Stimulated activated CD8-positive, alpha-beta memory T cell treated with anti-CD3 and anti-CD28 coated beads, Interleukin-7, amount 100 ng/mL, for 24 hours (primary cell): ENCODE data around the gene PUM2.
"Not testable (repeated sequence)": the region's sequence is repeated elsewhere in the genome, so short reads cannot be mapped to it uniquely, and the experiment has no call there.

ENCODE experiments used
- DNase-seq: peaks from one replicate; pipeline ENCODE4 v3.0.0-alpha.2; 2020; ENCODE audit warnings: low read depth

PUM2 gene

GRCh38 chr2:20292984-20293383 lies 57.7 kb downstream of the PUM2 start:
- no peak for DNase-seq

DNA sequence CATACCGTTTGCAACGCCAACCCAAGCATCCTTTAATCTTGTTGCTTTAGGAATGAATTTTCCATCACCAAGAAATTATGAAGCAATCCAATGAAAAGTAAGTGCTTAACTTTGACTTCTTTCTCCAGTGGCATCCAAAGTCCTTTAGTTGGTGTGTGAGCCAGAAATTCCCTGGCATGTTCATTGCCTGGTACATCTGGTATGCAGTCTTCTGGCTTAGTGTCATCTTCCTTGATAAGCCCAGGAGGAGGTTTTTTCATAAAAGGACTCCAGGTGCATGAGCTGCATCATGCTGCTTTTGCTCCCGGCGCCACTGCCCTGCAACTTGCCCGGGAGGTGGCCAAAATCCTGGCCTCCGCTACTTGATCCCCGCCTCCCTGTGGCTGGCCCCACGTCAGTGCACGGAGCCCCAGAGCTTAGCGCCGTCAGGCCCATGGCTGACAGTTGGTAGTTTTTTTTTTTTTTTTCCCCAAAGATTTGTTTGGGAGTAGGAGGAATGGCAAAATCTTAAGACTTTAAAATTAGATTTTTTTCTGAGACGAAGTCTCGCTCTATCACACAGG lies 58.7 kb downstream of the PUM2 start:
- no peak for DNase-seq

- DNase-seq: no peak
These were observed 59.5 kb downstream of the PUM2 start for GRCh38 chr2:20291106-20291564.

- DNase-seq: no peak
These were observed 61.9 kb downstream of the PUM2 start for GRCh38 chr2:20288642-20289340.

GRCh38 chr2:20282916-20283592 lies 67.6 kb downstream of the PUM2 start:
- DNase-seq: no peak

- DNase-seq: no peak
These were observed 68.8 kb downstream of the PUM2 start for GRCh38 chr2:20281876-20282275.

GRCh38 chr2:20273042-20273441 lies 77.6 kb downstream of the PUM2 start:
- DNase-seq: no peak

DNA sequence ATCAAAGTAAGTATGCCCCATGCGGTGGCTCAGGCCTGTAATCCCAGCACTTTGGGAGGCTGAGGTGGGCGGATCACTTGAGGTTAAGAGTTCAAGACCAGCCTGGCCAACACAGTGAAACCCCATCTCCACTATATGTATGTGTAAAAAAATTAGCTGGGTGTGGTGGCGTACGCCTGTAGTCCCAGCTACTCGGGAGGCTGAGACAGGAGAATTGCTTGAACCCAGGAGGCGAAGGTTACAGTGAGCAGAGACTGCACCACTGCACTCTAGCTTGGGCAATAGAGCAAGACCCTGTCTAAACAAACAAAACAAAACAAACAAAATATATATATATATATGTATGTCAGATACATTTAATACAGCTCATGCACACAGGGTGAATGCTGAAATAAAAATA lies 82.3 kb downstream of the PUM2 start:
- DNase-seq: not testable (repeated sequence)

DNA sequence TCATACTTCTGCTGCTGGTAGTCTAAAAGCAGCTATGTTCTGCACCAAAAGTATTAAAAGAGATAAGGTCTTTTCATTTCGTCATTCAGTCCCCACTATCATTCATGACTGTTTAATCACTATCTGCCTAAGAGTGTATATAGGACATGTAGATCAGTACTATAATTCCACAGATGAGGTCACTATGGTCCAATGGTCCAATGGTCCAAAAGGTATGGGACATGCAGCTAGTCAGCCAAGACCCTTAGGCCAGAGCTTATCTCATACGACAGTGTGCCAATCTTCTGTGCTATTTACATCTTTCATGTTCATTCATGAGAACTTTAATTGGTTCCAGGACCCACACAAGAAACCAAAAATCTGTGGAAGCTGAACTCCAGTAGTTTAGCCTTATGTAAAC lies 83.1 kb downstream of the PUM2 start:
- no peak for DNase-seq

GRCh38 chr2:20264629-20265028 lies 86.0 kb downstream of the PUM2 start:
- no peak for DNase-seq

DNA sequence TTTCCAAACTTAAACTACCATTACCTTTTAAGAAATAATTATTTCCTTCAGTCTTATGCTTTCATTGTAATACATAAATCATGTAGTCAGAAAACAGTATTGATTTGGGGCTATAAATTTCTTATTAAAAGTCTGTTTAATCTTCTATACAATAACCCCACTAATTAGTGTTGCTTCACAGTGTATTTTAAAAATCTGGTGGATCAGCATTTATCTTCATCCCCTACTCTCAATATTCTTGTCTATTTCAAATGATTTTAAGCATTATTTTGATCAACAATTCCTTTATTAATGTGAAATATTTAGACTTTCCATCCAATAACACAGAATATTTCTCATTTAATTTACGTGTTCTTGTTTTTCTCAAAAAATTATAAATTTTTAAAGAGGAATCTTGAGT lies 93.2 kb downstream of the PUM2 start:
- DNase-seq: no peak

GRCh38 chr2:20254731-20255130 lies 95.9 kb downstream of the PUM2 start:
- DNase-seq: no peak

GRCh38 chr2:20250436-20250835 lies 100.2 kb downstream of the PUM2 start:
- DNase-seq: no peak

- no peak for DNase-seq
These were observed 101.5 kb downstream of the PUM2 start for GRCh38 chr2:20249170-20249569.

DNA sequence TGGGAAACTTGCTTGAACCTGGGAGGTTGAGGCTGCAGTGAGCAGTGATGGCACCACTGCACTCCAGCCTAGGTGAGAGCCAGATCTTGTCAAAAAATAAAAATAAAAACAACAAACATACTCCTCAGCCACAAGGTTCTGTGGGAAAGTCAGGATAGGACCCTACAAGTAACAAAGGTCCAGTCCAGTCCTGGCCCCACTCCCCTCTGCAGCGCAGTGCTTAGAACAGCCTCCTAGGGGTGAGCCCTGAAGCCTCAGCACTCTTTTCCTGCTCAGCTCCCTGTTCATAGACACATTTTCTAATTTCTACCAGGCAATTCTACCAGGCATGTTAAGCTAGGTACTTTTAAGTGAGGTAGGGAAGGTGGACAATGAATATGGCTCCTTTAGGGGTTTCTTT lies 103.6 kb downstream of the PUM2 start:
- no peak for DNase-seq

DNA sequence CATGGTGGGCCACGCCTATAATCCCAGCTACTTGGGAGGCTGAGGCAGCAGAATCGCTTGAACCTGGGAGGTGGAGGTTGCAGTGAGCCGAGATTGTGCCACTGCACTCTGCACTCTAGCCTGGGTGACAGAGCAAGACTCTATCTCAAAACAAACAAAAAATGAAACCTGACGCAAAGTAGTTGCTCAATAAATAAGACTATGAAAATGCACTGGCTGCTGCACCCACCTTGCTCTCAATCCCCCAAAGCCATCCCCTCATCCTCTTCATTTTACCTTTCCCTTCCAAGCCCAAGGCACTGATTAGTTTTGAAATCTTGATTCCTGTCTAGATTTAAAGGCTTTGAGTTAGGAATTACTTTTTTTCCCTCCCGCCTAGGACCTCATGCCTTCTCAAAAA lies 107.0 kb downstream of the PUM2 start:
- not testable (repeated sequence) for DNase-seq

DNA sequence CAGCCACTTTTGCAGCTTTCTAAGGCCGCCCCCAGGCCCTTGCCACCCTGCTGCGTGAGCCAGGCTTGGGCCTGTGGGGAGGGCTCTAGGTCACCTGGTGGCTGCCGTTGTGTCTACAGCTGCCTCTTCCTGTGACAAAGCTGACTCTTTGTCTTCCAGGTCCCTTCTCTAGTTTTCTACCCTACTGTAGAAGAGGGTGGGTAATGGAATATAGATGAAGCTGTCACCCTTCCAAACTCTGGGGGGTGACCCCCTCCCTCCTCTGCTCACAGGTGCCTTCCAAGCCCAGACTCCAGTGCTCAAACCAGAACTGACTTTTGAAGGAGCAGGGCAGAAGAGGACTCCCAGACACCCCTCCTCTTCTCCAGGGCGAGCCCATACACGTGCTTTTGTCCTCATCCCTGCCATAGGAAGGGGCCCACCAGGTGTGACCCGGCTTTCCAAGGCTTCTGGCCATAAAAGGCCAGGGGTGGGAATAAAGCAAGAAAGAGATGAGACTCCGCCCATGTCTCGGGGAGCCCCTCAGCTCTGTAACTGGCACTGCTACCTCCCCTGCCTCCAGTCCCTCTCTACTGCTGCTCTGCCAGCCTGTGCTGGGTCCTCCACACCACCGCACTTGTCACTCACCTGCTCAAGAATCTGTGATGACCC lies 107.8 kb downstream of the PUM2 start:
- DNase-seq: no peak

DNA sequence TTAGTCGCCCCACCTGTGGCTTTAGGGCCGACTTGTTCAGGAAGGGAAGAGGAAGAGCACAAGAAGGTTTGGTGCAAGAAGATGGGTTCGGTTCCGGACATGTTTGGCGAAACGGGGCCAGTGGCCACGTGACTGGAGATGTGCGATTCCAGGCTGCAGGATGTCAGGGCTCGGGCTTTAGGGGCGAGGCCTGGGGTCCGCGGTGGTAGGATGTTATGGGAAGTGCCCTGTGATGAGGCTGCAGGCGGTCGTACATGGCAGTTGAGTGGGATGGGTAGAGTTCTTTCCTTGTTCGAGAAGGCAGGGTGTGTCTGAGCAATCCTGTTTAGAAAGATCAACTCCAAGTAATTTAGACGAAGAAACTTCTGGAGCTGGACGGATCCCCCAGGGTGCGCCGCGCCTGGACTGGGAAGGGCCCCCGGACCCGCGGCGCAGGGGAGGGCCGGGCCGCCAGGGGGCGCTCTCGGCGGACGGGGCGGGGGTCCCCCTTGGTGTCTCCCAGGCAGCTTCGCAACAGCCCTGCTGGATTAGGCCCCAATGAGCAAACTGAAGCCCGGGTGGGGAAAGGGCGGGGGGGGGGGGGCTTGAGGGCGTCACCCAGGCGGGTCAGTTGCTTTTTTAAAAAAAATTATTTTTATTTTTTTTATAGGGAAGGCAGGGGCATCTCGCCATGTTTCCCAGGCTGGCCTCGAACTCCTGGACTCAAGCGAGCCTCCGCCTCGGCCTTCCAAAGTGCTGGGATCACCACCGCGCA lies 108.5 kb downstream of the PUM2 start:
- DNase-seq: no peak

- not testable (repeated sequence) for DNase-seq
These were observed 110.4 kb downstream of the PUM2 start for GRCh38 chr2:20240291-20240690.

GRCh38 chr2:20236496-20236895 lies 114.1 kb downstream of the PUM2 start:
- DNase-seq: no peak

GRCh38 chr2:20235655-20236305 lies 114.9 kb downstream of the PUM2 start:
- no peak for DNase-seq

- not testable (repeated sequence) for DNase-seq
These were observed 116.0 kb downstream of the PUM2 start for GRCh38 chr2:20234597-20234996.
